NCI-H1436 treated with DMSO at 0.1 percent for 48 hours (cell line): ENCODE results near the gene ZSCAN31.
"Not testable (repeated sequence)": the region's sequence is repeated elsewhere in the genome, so short reads cannot be mapped to it uniquely, and the experiment has no call there.

Experiments
- DNase-seq: peaks from one replicate; lab custom pipeline; 2025; lab: John Stamatoyannopoulos, UW

Gene ZSCAN31

DNA sequence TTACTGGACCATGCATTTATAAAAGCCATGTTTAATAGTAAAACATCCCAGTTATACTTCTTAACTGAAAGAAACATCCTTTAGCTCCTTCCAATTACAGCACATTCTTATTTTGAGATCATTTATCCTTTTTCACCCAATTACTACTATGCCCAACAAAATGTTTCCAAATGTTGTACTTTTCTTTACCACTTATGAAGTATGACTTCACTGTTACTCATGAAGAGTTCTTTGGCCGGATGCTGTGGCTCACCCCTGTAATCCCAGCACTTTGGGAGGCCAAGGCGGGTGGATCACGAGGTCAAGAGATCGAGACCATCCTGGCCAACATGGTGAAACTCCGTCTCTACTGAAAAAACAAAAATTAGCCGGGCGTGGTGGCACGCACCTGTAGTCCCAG, 18.1 kb downstream of the ZSCAN31 start:
- not testable (repeated sequence) for DNase-seq

DNA sequence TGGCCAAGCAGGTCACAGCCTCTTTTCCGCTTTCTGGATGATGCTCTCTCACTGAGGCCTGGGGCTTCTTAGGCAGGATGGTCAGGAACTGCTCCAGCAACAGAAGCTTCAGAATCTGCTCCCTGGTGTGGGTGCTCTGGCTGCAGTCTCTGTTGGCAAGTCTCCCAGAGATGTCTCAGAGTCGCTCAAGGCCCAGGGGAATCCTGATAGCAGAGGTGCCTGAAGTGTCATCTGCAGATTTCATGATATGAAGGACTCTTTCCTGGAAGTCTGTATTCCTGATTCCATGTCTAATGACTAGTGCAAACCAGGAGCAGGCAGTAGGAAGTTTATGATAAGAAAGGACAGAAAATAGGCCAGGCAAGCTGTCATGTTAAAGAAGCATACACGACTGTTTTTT, 20.3 kb downstream of the ZSCAN31 start:
- DNase-seq: no peak

DNA sequence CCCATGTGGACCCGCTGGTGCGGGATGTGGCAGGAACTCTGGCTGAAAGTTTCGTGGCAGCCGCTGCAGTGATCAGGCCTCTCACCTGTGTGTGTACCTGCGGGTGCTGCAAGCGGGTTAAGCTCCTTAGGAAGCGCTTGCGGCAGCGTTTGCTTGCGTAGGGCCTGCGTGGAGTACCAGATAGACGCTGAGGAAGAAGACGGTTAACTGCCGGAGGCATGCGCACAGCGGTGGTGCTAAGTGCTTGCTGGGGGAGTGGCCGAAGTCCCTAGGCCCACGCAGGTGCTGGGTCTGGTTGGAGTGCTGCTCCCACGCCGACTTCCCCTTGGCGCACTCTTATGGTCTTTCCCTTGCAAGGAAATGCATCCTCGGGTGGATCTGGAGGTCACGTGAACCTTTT, 23.0 kb downstream of the ZSCAN31 start:
- no peak for DNase-seq

DNA sequence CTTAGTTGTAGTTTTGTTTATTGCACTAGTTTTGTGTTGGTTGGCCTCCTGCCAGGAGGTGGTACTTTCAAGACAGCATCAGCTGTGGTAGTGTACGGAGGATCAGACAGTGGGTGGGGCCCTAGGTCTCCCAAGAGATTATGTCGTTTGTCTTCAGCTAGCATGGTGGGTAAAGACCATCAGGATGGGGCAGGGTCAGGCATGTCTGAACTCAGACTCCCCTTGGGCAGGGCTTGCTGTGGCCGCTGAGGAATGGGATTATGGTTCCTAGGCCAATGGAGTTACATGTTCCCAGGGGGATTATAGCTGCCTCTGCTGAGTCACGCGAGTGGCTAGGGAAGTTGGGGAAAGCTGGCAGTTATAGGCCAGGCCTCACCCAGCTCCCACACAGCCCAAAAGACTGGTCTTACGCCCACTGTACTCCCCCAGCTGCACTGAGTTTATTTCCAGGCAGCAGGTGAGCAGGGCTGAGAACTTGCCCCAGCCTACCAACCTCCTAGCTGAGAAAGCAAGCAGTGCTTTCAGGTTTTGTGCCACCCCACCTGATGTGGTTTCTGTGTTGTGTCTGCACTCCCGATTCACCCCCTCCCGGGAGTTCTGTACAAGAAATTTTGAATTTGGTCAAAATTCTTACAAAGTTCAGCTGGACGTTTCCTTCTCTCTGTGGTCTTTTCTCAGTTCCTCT, 24.7 kb downstream of the ZSCAN31 start:
- no peak for DNase-seq

DNA sequence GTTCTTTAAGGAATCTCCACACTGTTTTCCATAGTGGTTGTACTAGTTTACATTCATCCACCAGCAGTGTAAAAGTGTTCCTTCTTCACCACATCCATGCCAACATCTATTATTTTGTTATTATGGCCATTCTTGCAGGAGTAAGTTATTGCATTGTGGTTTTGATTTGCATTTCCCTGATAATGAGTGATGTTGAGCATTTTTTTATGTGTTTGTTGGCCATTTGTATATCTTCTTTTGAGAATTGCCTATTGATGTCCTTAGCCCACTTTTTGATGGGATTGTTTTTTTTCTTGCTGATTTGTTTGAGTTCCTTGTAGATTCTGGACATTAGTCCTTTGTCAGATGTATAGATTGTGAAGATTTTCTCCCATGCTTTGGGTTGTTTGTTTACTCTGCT, 29.6 kb downstream of the ZSCAN31 start:
- not testable (repeated sequence) for DNase-seq

DNA sequence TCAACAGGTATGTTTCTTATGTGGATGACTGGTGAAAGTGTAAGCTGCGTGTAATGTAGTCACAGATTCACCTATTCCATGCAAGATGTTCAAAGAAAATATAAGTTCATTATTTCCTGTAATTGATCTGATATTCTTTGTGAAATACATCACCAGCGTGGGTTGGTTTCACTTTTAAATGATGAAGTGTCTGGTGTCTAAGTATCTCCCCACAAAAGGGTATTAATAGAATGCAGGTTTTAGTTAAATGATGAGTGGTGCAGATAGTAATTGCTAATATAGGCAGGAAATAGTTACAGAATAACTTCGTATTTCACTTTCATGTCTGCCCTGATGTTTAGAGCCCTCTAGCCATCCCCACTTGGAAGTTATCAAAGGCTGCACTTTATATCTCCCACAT, 32.4 kb downstream of the ZSCAN31 start:
- DNase-seq: no peak

DNA sequence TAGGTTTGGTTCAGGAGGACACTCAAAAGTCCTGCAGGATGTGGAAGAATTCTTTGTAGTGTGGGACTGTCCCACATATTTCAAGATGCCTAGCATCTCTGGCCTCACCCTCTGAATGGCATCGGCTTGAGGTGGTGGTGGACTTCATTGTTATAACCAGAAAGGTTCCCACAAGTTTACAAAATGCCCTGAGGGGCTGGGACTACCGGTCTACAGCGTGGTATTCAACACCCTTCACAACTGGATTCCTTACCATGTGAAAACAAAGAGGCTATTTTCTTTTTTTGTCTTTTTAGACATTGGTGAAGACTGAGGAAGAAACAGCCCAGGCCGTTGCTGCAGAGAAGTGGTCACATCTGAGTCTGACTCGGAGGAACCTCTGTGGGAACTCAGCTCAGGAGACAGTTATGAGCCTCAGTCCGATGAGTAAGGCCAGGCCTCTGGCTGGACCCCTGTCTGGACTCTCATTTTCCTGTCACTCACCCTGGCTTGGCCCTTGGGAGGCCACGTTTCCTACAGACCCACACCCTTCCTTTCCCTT, 39.4 kb downstream of the ZSCAN31 start:
- DNase-seq: no peak

DNA sequence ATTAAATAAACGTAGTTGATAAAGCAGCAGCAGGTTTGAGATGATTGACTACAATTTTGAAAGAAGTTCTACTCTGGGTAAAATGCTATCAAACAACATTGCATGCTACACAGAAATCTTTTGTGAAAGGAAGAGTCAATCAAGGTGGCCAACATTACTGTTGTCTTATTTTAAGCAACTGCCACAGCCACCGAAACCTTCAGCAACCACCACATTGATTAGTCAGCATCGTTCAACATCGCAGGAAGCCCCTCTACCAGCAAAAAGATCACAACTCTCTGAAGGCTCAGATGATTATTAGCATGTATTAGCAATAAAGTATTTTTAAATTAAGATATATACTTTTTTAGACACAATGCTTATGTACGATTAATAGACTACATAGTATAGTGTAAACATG, 40.6 kb downstream of the ZSCAN31 start:
- no peak for DNase-seq

DNA sequence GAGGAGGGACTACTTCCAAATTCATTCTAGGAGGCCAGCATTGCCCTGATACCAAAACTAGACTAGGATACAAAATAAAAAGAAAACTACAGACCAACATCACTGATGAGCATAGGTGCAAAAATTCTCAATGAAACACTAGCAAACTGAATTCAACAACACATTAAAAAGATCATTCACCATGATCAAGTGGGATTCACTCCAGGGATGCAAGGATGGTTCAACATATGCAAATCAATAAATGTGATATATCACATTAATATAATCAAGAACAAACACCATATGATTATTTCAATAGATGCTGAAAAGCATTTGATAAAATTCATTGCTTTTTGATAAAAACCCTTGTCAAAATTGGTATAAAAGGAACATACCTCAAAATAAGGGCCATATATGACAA, 44.4 kb downstream of the ZSCAN31 start:
- no peak for DNase-seq

DNA sequence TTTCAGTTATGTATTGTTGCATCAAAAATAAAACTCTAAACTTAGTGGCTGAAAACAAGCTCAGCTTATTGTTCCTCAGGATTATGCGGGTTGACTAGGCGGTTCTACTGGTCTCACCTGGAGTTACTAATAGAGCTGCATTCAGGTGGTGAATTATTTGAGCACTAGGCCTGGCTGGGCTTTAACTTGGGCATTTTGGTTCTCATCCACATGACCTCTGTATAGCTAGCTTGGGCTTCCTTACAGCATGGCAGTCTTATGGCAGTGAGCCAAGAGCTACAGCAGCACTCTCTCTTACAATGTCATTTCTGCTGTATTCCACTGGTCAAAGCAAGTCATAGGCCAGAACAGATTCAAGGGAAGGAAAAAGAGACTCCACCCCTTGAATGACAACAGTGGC, 53.0 kb downstream of the ZSCAN31 start:
- DNase-seq: no peak

DNA sequence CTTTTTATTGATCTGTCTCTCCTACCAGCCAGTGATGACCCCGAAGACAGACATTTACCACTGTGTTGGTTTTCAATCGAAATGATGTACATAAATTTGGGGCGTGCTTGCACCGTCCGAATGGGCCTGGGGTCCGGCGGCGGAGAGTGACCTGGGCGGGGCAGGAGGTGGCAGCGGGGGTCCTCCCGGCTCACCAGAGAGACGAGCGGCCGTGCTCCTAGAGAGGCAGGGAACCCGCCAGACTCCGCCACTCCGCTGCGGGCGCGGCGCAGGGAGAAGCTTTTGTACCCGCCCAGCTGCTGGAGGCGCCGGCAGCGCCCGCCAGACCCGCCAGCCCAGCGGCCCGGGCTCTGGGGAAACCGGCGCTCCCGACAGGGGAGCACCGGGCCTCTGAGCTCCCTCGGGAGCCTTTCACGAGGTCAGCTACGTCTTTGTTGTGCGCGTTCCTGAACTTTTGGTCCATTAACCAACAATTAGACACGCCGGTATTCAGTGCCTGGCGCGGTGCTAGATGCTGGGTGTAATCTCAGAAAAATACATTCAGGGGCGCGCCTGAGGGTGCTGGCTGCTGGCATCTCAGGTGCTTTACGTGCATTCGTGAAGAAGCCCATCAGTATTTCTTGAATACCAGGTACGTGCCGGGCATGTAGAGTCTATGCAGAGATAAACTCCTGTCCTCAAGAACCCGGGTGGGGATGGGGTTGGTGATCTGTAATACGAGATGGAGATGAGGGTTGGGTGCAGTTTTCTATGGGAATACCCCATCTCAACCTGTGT, 54.5 kb downstream of the ZSCAN31 start, which contains the start of gene PGBD1:
Gene PGBD1, plus strand, starts transcription at position 285 of the 777 bp plus-strand sequence. CDS start 2,242 bp downstream, outside the sequence.
- peak; percentile 43 for DNase-seq

DNA sequence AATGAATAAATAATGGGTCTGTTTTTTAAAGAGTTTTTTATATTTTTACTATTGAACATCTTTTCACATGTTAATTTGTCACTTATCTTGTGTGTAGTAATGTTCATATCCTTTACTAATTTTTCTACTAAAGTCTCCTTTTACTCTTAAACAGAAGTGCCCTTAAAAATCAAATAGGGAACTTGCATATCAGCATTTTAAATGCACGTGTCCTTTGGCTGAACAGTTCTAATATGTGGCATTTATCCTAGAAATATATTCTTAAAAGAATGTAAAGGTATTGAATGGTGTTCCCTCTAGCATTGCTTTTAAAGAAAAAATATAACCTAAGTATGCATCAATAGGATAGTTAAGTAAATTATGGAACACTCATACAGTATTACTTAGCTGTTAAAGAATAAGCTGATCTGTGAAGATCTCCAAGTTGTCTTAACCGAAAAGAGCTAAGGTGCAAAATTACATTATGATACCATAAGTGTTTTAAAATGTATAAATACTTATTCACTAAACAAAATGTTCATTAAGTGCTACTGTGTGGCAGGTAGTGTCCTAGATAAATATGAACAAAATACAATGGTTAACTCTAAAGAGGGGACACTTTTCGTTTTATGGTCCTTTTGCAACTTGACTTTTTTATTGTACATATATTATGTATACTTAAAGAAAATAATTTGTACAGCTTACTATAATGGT, 55.2 kb downstream of the ZSCAN31 start:
- no peak for DNase-seq

DNA sequence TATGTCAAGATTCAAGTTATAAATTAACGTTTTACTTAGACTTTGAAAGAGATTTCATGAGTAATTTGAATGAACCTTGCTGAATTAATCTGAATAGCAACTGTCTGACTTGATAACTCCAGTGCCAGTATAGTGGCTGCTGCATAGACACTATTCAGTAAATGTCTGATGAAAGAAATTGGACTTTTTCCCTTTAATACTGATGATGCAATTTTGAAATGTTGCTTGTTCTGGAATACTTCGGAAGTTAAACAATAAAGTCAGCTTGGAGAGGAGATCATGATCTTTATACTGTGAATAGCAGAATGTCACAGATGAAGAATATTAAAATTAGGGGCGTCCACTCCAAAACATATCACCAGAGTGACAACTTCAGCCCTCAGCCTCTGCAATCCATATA, 58.2 kb downstream of the ZSCAN31 start:
- DNase-seq: no peak

DNA sequence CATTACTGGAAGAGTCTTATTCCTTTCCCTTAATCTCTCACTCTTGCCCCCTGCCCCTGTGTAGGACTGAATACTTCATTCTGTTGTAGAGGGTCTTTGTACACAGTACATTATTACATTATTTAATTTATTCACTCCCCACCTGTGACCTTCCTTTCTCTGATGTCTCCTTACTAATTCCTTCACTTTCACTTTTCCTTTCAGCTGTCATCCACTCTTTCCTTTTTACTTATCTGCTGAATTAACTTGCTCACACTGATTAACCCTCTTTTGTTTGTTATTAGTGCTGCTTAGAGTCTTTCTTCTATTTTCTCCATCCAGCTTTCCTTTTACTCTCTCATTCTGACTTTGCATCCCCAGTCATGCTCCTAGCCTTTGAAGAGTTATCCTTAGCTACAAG, 61.1 kb downstream of the ZSCAN31 start:
- DNase-seq: no peak
